Transverse colon (tissue), 4 donors: ENCODE measurements around the gene LOXL1. TPM values are rescaled to one million over a fixed set of nuclear protein-coding genes. Genes with fewer than 3 reads are reported as not detected.

Experiments
- DNase-seq: peaks from one replicate; pipeline ENCODE4 v3.0.0-alpha.2; 2019
- H3K27ac ChIP-seq, 4 donors: fragments of 200-600 bp; sonication (generic); 2 replicates each; pipeline ENCODE4 v1.5.1; 2016 to 2018; ENCODE audit warnings: inconsistent platforms in 4 of 4
- H3K27me3 ChIP-seq: fragments of 200-600 bp; sonication (generic); 2 replicates; pipeline ENCODE4 v1.5.1; 2017; ENCODE audit warnings: inconsistent platforms
- H3K36me3 ChIP-seq, 4 donors: fragments of 200-600 bp; sonication (generic); 2 replicates each; pipeline ENCODE4 v1.5.1; 2017 to 2019; ENCODE audit warnings: inconsistent platforms in 4 of 4
- H3K4me1 ChIP-seq, 4 donors: fragments of 200-600 bp; sonication (generic); 2 replicates each; pipeline ENCODE4 v1.5.1; 2017 to 2020; ENCODE audit warnings: inconsistent platforms in 4 of 4
- H3K4me3 ChIP-seq, 4 donors: fragments of 200-600 bp; sonication (generic); 1 replicate in 1 of 4; 2 replicates in 3 of 4; pipeline versions ENCODE4 v1.5.1 to v1.6.1; 2017 to 2019; ENCODE audit warnings: inconsistent platforms in 4 of 4
- H3K9me3 ChIP-seq, 2 donors: fragments of 200-600 bp; sonication (generic); 2 replicates each; pipeline ENCODE4 v1.5.1; 2017 to 2019; ENCODE audit warnings: inconsistent platforms in 2 of 2
- EP300 ChIP-seq: sonication (generic); formaldehyde crosslinking; IDR thresholded peaks from one replicate; pipeline ENCODE4 v1.6.1; 2017; ENCODE audit warnings: antibody characterized with exemption, low read depth
- POLR2A ChIP-seq: fragments of 450-650 bp; IDR thresholded peaks from one replicate; pipeline ENCODE4 v1.6.1; 2016; ENCODE audit warnings: antibody characterized with exemption, mild to moderate bottlenecking, moderate library complexity
- POLR2AphosphoS5 ChIP-seq, 3 donors: sonication (generic); formaldehyde crosslinking; IDR thresholded peaks; one replicate each; pipeline ENCODE4 v1.6.1; 2016; ENCODE audit warnings: antibody characterized with exemption in 3 of 3
- WGBS, 2 donors: methylation state at CpG; one replicate each; pipeline ENCODE4 v1.1.5; 2018; ENCODE audit warnings: low coverage in 1 of 2; 5-methylcytosine and 5-hydroxymethylcytosine counted together
- in situ Hi-C, 4 donors: fragments of 200-750 bp; cut with MboI; loops; one replicate each; pipeline versions ENCODE4 v1.15.0 to v1.15.1; 2017; ENCODE audit warnings: low sequenced_read_pairs in 3 of 4, low pct_ligation_motif_present in 1 of 4, low pct_unique_long_range_greater_than_20kb in 1 of 4
- intact Hi-C: fragments of 100-400 bp; cut with DNase I; formaldehyde crosslinking; loops from one replicate; pipeline ENCODE4 v1.15.1; 2023; ENCODE audit warnings: low total_unique reads
- total RNA-seq, 4 donors: library from RNA; depleted of rRNA; stranded (reverse); fragments of >200 nt; gene quantifications; one replicate each; pipeline ENCODE4 v1.1.0, GENCODE V29; 2016
- TF ChIP-seq, protein P1 (sequence below), 5 experiments: fragments of 200-600 bp in 3 of 5; fragments of 450-650 bp in 2 of 5; sonication (generic) in 3 of 5; IDR thresholded peaks; 1 replicate in 2 of 5; 2 replicates in 3 of 5; pipeline ENCODE4 v1.5.1; 2016 to 2017; ENCODE audit warnings: antibody characterized with exemption in 5 of 5, inconsistent platforms in 3 of 5, mild to moderate bottlenecking in 2 of 5, moderate library complexity in 1 of 5

The LOXL1 gene
- total RNA-seq, 4 donors from 2014 or later = 1.8 to 6.8 (median 1.9) TPM; not detected in 1

- intact Hi-C loops = no loop called here
- no peak for TF ChIP-seq POLR2A
- TF ChIP-seq, protein P1, sequence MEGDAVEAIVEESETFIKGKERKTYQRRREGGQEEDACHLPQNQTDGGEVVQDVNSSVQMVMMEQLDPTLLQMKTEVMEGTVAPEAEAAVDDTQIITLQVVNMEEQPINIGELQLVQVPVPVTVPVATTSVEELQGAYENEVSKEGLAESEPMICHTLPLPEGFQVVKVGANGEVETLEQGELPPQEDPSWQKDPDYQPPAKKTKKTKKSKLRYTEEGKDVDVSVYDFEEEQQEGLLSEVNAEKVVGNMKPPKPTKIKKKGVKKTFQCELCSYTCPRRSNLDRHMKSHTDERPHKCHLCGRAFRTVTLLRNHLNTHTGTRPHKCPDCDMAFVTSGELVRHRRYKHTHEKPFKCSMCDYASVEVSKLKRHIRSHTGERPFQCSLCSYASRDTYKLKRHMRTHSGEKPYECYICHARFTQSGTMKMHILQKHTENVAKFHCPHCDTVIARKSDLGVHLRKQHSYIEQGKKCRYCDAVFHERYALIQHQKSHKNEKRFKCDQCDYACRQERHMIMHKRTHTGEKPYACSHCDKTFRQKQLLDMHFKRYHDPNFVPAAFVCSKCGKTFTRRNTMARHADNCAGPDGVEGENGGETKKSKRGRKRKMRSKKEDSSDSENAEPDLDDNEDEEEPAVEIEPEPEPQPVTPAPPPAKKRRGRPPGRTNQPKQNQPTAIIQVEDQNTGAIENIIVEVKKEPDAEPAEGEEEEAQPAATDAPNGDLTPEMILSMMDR (IDR thresholded peaks at IDR 0.05) = no peak
- TF ChIP-seq EP300 = no peak
- no peak for TF ChIP-seq POLR2AphosphoS5 (IDR thresholded peaks at IDR 0.05)
- Histone ChIP-seq H3K27ac (peak overlapping the region; percentile 95 to 98 (median 96)), H3K4me1 (peaks cover 25 to 83% (median 54%) of the 10 kb centered on the region in 4 donors), H3K9me3 (no peaks in the 10 kb centered on the region), H3K36me3 (peaks cover 0 to 4% (median 0%) of the 10 kb centered on the region in 4 donors), H3K27me3 (no peaks in the 10 kb centered on the region), H3K4me3 (peak overlapping the region; percentile 79 to 88 (median 87))
- WGBS, 2 donors = 0 to 1% methylated on average over 13 to 18 of the region's 18 CpGs
- peak; percentile 42 for DNase-seq
- in situ Hi-C loops = no loop called here
These were observed 68.8 kb downstream of the LOXL1 start for GRCh38 chr15:73994912-73995622.

DNA sequence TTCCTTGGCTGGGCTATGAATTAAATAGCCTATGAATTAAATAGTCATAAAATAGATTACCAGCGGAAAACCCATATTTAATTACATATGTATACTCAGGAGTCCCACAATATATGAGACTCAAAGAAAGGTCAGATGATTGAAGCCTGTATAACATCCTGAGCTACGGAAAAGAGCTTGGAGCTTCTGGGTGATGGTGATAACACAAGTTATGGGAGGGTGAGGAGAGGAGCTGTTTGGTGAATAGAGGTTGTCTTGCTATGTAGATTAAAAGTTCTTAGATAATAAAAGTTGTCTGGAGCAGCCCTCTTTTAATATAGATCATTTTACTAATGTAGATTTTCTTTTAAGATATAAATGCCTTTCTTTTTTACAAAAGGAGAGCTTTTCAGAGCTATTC is 70.0 kb downstream of the LOXL1 start:
- no peak for DNase-seq
- Histone ChIP-seq H3K4me3 (peak overlapping the region in 3 of 4 donors; percentile 9 to 88 (median 79)), H3K4me1 (peaks cover 24 to 83% (median 53%) of the 10 kb centered on the region in 4 donors), H3K9me3 (no peaks in the 10 kb centered on the region), H3K27me3 (no peaks in the 10 kb centered on the region), H3K36me3 (peaks cover 0 to 4% (median 0%) of the 10 kb centered on the region in 4 donors), H3K27ac (peak overlapping the region; percentile 95 to 98 (median 96))
- intact Hi-C loops = no loop called here
- WGBS, 2 donors = 45 to 47% methylated on average over 2 of the region's 2 CpGs
- in situ Hi-C loops = no loop called here
- TF ChIP-seq POLR2AphosphoS5 (IDR thresholded peaks at IDR 0.05) (no peak), EP300 (no peak), POLR2A (no peak)
- TF ChIP-seq, protein P1 (IDR thresholded peaks at IDR 0.05) = no peak

DNA sequence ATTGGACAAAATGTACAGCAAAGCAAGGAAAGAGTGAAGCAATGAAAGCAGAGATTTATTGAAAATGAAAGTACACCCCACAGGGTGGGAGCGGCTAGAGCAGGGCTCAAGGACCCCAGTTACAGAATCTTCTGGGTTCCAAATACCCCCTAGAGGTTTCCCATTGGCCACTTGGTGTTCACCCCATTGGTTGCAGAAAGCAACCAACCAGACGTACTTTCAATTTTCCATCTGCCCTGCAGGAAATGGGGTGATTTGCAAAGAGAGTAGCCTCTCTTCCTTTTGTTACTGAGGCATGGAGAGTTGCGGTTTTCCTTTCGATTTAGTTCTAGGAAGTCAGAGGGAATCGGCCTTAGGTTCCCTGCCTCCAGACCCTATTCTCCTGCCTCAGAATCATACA is 70.7 kb downstream of the LOXL1 start:
- peak overlapping the region in 3 of 4 donors; percentile 9 to 88 (median 79) for H3K4me3 ChIP-seq
- peak overlapping the region; percentile 95 to 98 (median 96) for H3K27ac ChIP-seq
- no peaks in the 10 kb centered on the region for H3K27me3 ChIP-seq
- no peak for DNase-seq
- no peaks in the 10 kb centered on the region for H3K9me3 ChIP-seq
- in situ Hi-C loops (no loop called here), intact Hi-C loops (no loop called here)
- H3K4me1 ChIP-seq = peaks cover 20 to 82% (median 49%) of the 10 kb centered on the region in 4 donors
- TF ChIP-seq POLR2AphosphoS5 (IDR thresholded peaks at IDR 0.05) = peak in 2 of 3 donors; percentile 23 to 46
- no peak for TF ChIP-seq EP300
- WGBS, 2 donors = 20 to 33% methylated on average over 4 to 5 of the region's 5 CpGs
- H3K36me3 ChIP-seq = peaks cover 0 to 4% (median 0%) of the 10 kb centered on the region in 4 donors

DNA sequence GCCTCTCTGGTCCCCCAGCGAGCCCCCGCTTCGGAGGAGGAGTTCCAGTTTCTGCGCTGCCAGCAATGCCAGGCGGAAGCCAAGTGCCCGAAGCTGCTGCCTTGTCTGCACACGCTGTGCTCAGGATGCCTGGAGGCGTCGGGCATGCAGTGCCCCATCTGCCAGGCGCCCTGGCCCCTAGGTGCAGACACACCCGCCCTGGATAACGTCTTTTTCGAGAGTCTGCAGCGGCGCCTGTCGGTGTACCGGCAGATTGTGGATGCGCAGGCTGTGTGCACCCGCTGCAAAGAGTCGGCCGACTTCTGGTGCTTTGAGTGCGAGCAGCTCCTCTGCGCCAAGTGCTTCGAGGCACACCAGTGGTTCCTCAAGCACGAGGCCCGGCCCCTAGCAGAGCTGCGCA is 71.7 kb downstream of the LOXL1 start:
- TF ChIP-seq POLR2AphosphoS5 (IDR thresholded peaks at IDR 0.05) = no peak
- TF ChIP-seq, protein P1 (IDR thresholded peaks at IDR 0.05) = no peak
- no peak for DNase-seq
- intact Hi-C loops (no loop called here), in situ Hi-C loops (no loop called here)
- no peaks in the 10 kb centered on the region for H3K27me3 ChIP-seq
- peaks cover 20 to 75% (median 42%) of the 10 kb centered on the region in 4 donors for H3K4me1 ChIP-seq
- 94% methylated on average over 21 of the region's 27 CpGs; no CpG with 5 or more reads in 1 of the 2 donors for WGBS, 2 donors
- H3K9me3 ChIP-seq = no peaks in the 10 kb centered on the region
- peaks cover 0 to 4% (median 2%) of the 10 kb centered on the region in 4 donors for H3K36me3 ChIP-seq
- H3K4me3 ChIP-seq = no peak overlapping the region
- peak overlapping the region in 3 of 4 donors; percentile 95 to 98 (median 95) for H3K27ac ChIP-seq

Other genes starting within 250 kb of the LOXL1 start
- 100 to 1,000 TPM in 1 of 4 donors, 10 to 100 TPM in 3; 26.8 to 110 (median 45.7) TPM for gene CD276, start 242.1 kb upstream of the LOXL1 start, total RNA-seq
- 1 to 10 TPM; 1.5 to 4.5 (median 2.3) TPM for gene INSYN1, start 173.1 kb upstream of the LOXL1 start, total RNA-seq
- gene TBC1D21, start 52.9 kb upstream of the LOXL1 start, total RNA-seq = not detected
- gene STOML1, start 65.8 kb downstream of the LOXL1 start, total RNA-seq = 10 to 100 TPM in 1 of 4 donors, 1 to 10 TPM in 2, under 1 TPM in 1; 0.75 to 14.6 (median 4.5) TPM
- 100 to 1,000 TPM in 1 of 4 donors, 10 to 100 TPM in 3; 35.1 to 128 (median 70.0) TPM for gene PML, start 68.3 kb downstream of the LOXL1 start, total RNA-seq
- gene GOLGA6A, start 156.1 kb downstream of the LOXL1 start, total RNA-seq = not detected
- 10 to 100 TPM in 1 of 4 donors, 1 to 10 TPM in 1, under 1 TPM in 2; 0.41 to 27.3 (median 1.4) TPM for gene ISLR2, start 204.1 kb downstream of the LOXL1 start, total RNA-seq
- gene ISLR, start 247.2 kb downstream of the LOXL1 start, total RNA-seq = 100 to 1,000 TPM in 1 of 4 donors, 10 to 100 TPM in 3; 18.8 to 191 (median 25.5) TPM